Measurements from ENCODE around the gene PIK3R3.

DNA sequence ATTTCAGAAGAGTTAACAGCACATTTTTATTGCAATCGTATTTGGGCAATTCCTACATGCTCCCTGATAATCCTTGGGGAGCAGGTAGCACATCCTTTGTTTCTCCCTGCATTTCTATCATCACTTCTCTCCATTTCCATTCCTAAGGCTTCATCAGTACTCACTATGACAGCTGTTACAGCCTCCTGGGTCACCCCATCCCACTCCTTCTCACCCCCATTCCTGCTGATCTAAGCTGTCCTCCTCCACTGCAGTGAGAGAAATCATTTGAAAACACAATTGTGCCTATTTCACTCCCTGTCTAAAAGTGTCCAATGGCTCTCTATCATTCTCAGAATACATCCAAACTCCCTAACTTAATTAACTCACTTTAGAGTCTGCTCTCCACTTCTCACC, 25.5 kb upstream of the PIK3R3 start:
- TF ChIP-seq, protein P1, sequence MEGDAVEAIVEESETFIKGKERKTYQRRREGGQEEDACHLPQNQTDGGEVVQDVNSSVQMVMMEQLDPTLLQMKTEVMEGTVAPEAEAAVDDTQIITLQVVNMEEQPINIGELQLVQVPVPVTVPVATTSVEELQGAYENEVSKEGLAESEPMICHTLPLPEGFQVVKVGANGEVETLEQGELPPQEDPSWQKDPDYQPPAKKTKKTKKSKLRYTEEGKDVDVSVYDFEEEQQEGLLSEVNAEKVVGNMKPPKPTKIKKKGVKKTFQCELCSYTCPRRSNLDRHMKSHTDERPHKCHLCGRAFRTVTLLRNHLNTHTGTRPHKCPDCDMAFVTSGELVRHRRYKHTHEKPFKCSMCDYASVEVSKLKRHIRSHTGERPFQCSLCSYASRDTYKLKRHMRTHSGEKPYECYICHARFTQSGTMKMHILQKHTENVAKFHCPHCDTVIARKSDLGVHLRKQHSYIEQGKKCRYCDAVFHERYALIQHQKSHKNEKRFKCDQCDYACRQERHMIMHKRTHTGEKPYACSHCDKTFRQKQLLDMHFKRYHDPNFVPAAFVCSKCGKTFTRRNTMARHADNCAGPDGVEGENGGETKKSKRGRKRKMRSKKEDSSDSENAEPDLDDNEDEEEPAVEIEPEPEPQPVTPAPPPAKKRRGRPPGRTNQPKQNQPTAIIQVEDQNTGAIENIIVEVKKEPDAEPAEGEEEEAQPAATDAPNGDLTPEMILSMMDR (IDR thresholded peaks at IDR 0.05), result no peak
- TF ChIP-seq POLR2A (IDR thresholded peaks at IDR 0.05), result no peak
